MM.1S (cell line): Measurements from ENCODE around the gene ACTA1.
"Not testable (repeated sequence)": the region's sequence is repeated elsewhere in the genome, so short reads cannot be mapped to it uniquely, and the experiment has no call there.

Experiments
- DNase-seq: peaks from one replicate; pipeline ENCODE4 v3.0.0-alpha.2; 2015
- H2AFZ ChIP-seq: fragments of 300-600 bp; sonication (generic); 2 replicates; pipeline ENCODE4 v1.6.0; 2016; ENCODE audit warnings: antibody characterized with exemption, low read length
- H3F3A ChIP-seq: fragments of 300-600 bp; sonication (generic); 2 replicates; pipeline ENCODE4 v1.6.1; 2016; ENCODE audit warnings: mild to moderate bottlenecking, antibody characterized with exemption, low read length, moderate library complexity, mixed read lengths; ENCODE audit not compliant: insufficient read depth
- H3K27ac ChIP-seq: fragments of 300-600 bp; sonication (generic); 2 replicates; pipeline ENCODE4 v1.5.1; 2016; ENCODE audit warnings: mild to moderate bottlenecking, low read length
- H3K27me3 ChIP-seq: fragments of 300-600 bp; sonication (generic); replicated peaks from 2 replicates; pipeline ENCODE4 v1.6.0; 2016; ENCODE audit warnings: low read length; ENCODE audit not compliant: insufficient read depth
- H3K36me3 ChIP-seq: fragments of 300-600 bp; sonication (generic); replicated peaks from 2 replicates; pipeline ENCODE4 v1.6.1; 2016; ENCODE audit warnings: mild to moderate bottlenecking, low read length, mixed read lengths; ENCODE audit not compliant: insufficient read depth
- H3K4me1 ChIP-seq: fragments of 300-600 bp; sonication (generic); 2 replicates; pipeline ENCODE4 v1.6.1; 2016; ENCODE audit warnings: low read length, mixed read lengths
- H3K4me2 ChIP-seq: fragments of 300-600 bp; sonication (generic); 2 replicates; pipeline ENCODE4 v1.6.0; 2016; ENCODE audit warnings: low read depth, low read length
- H3K4me3 ChIP-seq: fragments of 300-600 bp; sonication (generic); 2 replicates; pipeline ENCODE4 v1.5.1; 2016; ENCODE audit warnings: low read length, mixed read lengths
- H3K79me2 ChIP-seq: fragments of 300-600 bp; sonication (generic); 2 replicates; pipeline ENCODE4 v1.6.1; 2016; ENCODE audit warnings: mixed run types, low read length, mixed read lengths
- H3K9ac ChIP-seq: fragments of 300-600 bp; sonication (generic); 2 replicates; pipeline ENCODE4 v1.6.1; 2016; ENCODE audit warnings: low read length, mixed read lengths
- H3K9me2 ChIP-seq: fragments of 300-600 bp; sonication (generic); replicated peaks from 2 replicates; pipeline ENCODE4 v1.6.1; 2016; ENCODE audit warnings: mild to moderate bottlenecking, low read length, mixed read lengths; ENCODE audit not compliant: insufficient read depth
- H3K9me3 ChIP-seq: fragments of 300-600 bp; sonication (generic); replicated peaks from 2 replicates; pipeline ENCODE4 v1.6.1; 2016; ENCODE audit warnings: mild to moderate bottlenecking, low read length, mixed read lengths; ENCODE audit not compliant: insufficient read depth
- H4K20me1 ChIP-seq: fragments of 300-600 bp; sonication (generic); 2 replicates; pipeline ENCODE4 v1.6.1; 2016; ENCODE audit warnings: mild to moderate bottlenecking, low read length, moderate library complexity, mixed read lengths; ENCODE audit not compliant: insufficient read depth
- EZH2 ChIP-seq: fragments of 300-600 bp; sonication (generic); optimal IDR thresholded peaks from 2 replicates; pipeline ENCODE3; 2017; ENCODE audit warnings: low read depth, mild to moderate bottlenecking, antibody characterized with exemption, low read length, mixed read lengths
- EZH2phosphoT487 ChIP-seq: fragments of 300-600 bp; sonication (generic); IDR thresholded peaks from 2 replicates; pipeline ENCODE4 v1.6.1; 2018; ENCODE audit warnings: antibody characterized with exemption, low read length
- TF ChIP-seq, protein P1 (sequence below): fragments of 300-600 bp; sonication (generic); IDR thresholded peaks from 2 replicates; pipeline ENCODE4 v1.5.1; 2016; ENCODE audit warnings: antibody characterized with exemption, low read length, mixed read lengths

The ACTA1 gene

DNA sequence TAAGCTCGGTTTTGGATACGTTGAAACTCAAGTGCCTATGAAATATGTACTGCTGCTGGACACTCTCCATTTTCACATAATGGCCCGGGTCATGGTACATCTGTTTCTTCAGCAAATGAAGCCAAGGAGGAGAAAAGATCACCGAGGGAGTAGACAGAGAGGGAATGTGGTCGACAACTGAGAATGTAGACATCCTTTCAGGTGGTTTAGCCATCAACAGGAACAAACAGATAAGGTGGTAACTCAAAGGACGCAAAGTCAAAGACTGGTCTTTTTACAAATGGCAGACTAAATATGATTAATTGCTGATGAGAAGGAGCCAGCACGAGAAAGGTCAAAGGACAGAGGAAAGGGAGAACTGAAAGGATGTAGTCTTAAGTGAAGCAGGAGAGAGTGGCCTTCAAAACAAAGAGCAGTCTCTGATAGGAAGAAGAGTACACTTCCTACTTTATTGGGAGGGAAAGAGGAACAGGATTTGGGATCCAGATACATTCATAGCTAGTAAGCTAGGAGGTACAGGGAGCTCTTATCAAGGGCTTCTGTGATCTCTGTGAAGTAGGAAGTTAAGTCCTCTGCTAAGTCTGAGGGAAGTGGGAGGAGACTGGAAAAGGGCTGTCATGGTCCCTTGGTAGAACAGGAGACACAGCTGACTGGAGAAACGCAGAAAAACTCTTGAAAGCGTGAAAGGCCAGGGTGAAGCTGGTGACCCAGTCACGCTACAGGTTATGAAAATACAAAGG is 45.9 kb upstream of the ACTA1 start:
- H3K9me3 ChIP-seq = no peaks in the 10 kb centered on the region
- H3K4me3 ChIP-seq = no peak overlapping the region
- no peak for TF ChIP-seq EZH2
- TF ChIP-seq, protein P1, sequence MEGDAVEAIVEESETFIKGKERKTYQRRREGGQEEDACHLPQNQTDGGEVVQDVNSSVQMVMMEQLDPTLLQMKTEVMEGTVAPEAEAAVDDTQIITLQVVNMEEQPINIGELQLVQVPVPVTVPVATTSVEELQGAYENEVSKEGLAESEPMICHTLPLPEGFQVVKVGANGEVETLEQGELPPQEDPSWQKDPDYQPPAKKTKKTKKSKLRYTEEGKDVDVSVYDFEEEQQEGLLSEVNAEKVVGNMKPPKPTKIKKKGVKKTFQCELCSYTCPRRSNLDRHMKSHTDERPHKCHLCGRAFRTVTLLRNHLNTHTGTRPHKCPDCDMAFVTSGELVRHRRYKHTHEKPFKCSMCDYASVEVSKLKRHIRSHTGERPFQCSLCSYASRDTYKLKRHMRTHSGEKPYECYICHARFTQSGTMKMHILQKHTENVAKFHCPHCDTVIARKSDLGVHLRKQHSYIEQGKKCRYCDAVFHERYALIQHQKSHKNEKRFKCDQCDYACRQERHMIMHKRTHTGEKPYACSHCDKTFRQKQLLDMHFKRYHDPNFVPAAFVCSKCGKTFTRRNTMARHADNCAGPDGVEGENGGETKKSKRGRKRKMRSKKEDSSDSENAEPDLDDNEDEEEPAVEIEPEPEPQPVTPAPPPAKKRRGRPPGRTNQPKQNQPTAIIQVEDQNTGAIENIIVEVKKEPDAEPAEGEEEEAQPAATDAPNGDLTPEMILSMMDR = no peak
- no peak for TF ChIP-seq EZH2phosphoT487
- H4K20me1 ChIP-seq = no peaks in the 10 kb centered on the region
- H3K27ac ChIP-seq = no peak overlapping the region
- H2AFZ ChIP-seq = no peak overlapping the region
- peaks cover 10% of the 10 kb centered on the region for H3K4me1 ChIP-seq
- no peaks in the 10 kb centered on the region for H3K27me3 ChIP-seq
- no peak overlapping the region for H3K4me2 ChIP-seq
- H3K36me3 ChIP-seq = peaks cover 4% of the 10 kb centered on the region; the same call in 1 of the 2 replicates
- no peak overlapping the region for H3K9ac ChIP-seq
- 0 out of 2 replicates have a peak, but pooled peaks cover 4% of the 10 kb centered on the region for H3F3A ChIP-seq
- H3K9me2 ChIP-seq = no peaks in the 10 kb centered on the region
- DNase-seq = no peak
- H3K79me2 ChIP-seq = no peaks in the 10 kb centered on the region

DNA sequence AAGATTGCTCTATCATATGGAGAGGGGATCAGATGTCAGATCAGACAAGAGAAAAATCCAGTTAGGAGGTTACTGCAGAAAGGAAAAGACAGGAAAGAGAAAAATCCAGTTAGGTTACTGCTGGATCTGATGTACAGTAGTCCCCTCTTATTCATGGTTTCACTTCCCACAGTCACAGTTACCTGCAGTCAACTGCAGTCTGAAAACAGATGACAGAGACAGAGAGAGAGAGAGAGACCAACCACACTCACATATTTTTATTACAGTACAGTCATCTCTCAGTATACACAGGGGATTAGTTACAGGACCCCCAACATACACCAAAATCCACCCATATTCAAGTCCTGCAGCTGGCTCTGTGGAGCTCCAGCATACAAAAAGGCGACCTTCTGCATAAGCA is 45.0 kb upstream of the ACTA1 start:
- Histone ChIP-seq H3K79me2 (no peaks in the 10 kb centered on the region), H3K27me3 (no peaks in the 10 kb centered on the region), H3K4me3 (no peak overlapping the region), H3K9me3 (no peaks in the 10 kb centered on the region), H3K9me2 (no peaks in the 10 kb centered on the region), H4K20me1 (no peaks in the 10 kb centered on the region), H3K4me2 (no peak overlapping the region), H3K9ac (no peak overlapping the region), H3K4me1 (peaks cover 10% of the 10 kb centered on the region), H3K27ac (no peak overlapping the region; the same call in 1 of the 2 replicates), H2AFZ (no peak overlapping the region), H3K36me3 (0 out of 2 replicates have a peak, but pooled peaks cover 6% of the 10 kb centered on the region), H3F3A (0 out of 2 replicates have a peak, but pooled peaks cover 4% of the 10 kb centered on the region)
- peak; percentile 36 for DNase-seq
- no peak for TF ChIP-seq EZH2
- TF ChIP-seq, protein P1 = no peak

DNA sequence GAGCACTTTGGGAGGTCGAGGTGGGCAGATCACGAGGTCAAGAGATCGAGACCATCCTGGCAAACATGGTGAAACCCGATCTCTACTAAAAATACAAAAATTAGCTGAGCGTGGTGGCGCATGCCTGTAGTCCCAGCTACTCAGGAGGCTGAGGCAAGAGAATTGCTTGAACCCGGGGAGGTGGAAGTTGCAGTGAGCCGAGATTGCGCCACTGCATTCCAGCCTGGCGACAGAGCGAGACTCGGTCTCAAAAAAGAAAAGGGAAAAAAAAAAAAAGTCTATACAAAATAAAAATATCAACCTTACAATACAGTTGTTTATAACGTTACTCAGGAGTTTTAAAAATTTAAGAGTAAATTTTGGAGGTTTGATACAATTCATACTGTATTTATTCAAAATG is 42.0 kb upstream of the ACTA1 start:
- not testable (repeated sequence) for H3K36me3 ChIP-seq, H3K27me3 ChIP-seq, H2AFZ ChIP-seq, H4K20me1 ChIP-seq, H3K9me2 ChIP-seq, H3K27ac ChIP-seq, DNase-seq, H3K79me2 ChIP-seq, H3K9ac ChIP-seq, H3K4me3 ChIP-seq, H3F3A ChIP-seq, H3K9me3 ChIP-seq, H3K4me2 ChIP-seq
- peaks cover 10% of the 10 kb centered on the region for H3K4me1 ChIP-seq

DNA sequence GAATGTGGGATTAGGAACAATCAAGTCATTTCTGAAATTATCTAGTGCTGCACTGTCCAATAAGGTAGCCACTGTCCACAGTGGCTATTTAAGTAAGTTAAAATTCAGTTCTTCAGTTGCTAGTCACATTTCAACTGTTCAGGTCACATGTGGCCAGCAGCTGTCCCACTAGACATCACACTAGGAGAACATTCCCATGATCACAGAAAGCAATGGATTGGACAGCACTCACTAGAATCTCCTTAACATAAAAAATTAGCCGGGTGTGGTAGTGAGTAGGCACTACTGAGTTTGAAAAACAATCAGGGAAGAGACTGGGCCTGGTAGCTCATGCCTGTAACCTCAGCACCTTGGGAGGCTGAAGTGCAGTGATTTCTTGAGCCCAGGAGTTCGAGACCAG is 40.6 kb upstream of the ACTA1 start:
- H4K20me1 ChIP-seq = no peaks in the 10 kb centered on the region
- no peak for TF ChIP-seq EZH2
- TF ChIP-seq, protein P1 = no peak
- no peak for TF ChIP-seq EZH2phosphoT487
- no peak for DNase-seq
- H2AFZ ChIP-seq = no peak overlapping the region
- peaks cover 10% of the 10 kb centered on the region for H3K4me1 ChIP-seq
- no peak overlapping the region for H3K9ac ChIP-seq
- no peaks in the 10 kb centered on the region for H3K27me3 ChIP-seq
- 0 out of 2 replicates have a peak, but pooled peaks cover 4% of the 10 kb centered on the region for H3F3A ChIP-seq
- no peak overlapping the region for H3K4me2 ChIP-seq
- no peaks in the 10 kb centered on the region for H3K9me2 ChIP-seq
- H3K4me3 ChIP-seq = no peak overlapping the region
- H3K27ac ChIP-seq = no peak overlapping the region
- no peaks in the 10 kb centered on the region for H3K9me3 ChIP-seq
- 0 out of 2 replicates have a peak, but pooled peaks cover 6% of the 10 kb centered on the region for H3K36me3 ChIP-seq
- H3K79me2 ChIP-seq = no peaks in the 10 kb centered on the region
